GM19099 (cell line): ENCODE measurements around the gene SPA17.

Source experiments
- POLR2A ChIP-seq: IDR thresholded peaks from 3 replicates; pipeline ENCODE4 v1.6.1; 2011; ENCODE audit warnings: low read depth; ENCODE audit not compliant: insufficient read length; ENCODE audit errors: extremely low read depth

SPA17 gene

DNA sequence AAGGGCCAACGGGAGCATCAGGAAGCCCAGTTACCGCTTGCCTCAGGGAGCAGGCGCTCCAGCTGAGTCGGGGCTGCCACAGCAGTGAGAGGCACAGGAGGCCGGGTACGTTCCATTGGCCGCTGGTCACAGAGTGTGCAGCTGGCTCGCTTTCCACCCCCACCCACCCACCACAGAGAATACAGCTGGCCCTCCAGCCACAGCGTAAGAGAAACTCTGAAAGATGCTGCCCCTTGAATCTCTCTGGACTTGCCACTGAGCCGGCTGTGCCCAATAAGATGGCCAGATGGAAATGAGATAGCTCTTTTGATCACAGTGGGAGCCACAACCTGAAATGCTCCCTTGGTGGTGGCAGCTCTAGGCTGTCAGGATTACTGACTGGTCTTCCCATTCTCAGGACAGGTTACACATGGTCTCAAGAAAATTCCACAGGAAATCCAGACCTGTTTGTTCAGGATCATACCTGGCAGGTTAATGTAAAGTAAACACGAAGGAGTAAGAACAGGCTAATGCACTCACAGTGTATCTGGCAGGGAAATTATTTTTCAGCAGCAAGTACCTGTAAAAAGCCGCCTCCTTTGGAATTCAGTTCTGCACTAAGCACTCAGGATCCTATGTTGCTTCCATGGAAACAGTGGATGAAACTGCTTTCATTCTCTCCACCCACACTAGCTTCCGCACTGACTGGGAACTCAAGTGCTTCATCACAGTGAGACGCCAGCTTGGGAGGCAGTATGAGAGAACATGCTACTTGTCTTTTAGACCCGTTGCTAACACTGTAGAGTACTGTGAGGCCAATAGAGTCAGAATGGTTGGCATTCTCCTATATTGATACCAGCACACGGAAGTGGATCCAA lies 16.7 kb upstream of the SPA17 start:
- TF ChIP-seq POLR2A = no peak

DNA sequence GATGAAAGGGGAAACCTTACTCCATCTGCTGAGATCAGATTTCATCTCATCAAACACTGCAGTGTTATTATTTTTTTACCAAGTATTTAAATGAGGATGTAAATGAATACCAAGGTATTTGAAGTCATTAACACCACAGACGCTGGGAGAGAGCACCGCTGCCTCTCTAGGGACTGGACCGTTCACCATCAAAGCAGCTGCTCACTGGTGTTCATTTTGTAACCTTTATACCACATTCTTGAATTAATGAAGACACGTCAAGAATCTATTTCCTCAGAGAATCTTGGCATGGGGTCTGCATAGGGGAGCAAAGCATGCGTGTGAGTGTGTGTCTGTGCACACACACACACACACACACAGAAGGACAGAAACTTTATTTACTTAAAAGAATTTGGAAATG lies 15.8 kb upstream of the SPA17 start:
- TF ChIP-seq POLR2A = no peak

DNA sequence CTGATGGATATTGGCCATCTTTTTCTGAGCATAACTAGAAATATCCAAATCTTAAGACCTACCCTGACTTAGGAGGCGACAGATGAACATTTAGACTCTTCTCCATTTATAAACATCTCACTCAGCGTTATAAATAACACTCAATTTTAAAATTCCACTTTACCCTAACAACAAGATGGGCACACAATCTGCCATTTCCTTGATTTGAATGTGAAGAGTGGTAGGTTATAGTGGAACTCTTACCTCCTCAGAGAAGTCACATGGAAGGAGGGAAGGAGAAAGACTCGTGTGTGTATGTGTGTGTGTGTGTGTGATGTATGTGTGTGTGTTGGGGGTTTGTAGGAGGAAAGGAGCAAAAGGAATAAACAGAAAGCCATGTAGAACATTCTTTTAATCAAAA lies 15.2 kb upstream of the SPA17 start:
- no peak for TF ChIP-seq POLR2A

DNA sequence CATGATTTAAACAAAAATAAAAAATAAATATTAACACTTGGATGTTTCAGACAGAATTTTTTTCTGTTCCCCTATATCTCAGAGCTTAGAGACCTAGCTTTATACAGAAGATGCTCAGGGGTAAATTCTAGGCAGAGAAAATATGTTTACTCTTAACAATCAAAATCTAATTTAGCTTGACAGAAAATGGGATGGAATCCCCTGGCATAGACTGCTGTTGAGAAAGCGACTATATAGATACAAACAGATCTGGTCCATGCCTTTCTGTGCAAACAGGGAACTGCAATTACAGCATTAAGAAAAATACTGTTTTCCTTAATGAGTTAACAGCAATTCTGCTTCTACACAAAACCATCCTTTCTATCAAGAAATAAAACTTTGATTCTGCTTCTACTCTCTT lies 14.7 kb upstream of the SPA17 start:
- no peak for TF ChIP-seq POLR2A

DNA sequence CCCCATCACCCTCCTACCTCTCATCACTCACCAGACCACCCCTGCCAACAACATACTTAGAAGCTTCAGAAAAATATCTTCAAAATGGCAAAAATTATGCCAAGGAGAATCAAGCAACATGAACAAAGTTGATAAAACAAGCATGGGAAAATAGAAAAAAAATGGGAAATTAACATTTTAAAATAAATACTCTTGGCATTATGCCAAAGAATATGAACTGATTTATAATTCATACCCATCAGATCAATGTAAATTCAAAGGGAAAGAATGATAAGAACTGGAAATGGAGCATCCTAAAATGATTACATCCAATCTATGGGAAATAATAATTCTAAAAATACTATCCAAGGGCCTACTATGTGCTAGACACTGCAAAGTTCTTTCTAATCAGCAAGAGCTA lies 12.2 kb upstream of the SPA17 start:
- no peak for TF ChIP-seq POLR2A

DNA sequence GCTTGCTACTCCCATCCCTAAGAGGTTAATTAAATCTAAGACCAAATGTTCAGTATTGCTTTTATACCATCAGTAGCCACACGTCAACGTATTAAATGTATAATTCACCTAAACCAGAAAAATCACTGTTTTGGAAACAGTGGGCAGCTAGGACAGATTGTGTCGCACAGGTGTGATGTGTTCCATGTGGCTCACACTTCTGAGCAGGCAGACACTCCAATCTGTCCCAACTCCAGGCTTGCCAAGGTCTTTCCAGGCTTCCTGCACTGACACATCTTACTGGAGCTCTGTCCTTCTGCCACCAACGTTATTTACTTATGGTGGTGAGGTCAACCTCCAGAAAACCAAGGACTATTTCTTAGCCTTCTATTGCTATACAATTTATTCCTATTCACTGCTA lies 11.6 kb upstream of the SPA17 start:
- TF ChIP-seq POLR2A = no peak

DNA sequence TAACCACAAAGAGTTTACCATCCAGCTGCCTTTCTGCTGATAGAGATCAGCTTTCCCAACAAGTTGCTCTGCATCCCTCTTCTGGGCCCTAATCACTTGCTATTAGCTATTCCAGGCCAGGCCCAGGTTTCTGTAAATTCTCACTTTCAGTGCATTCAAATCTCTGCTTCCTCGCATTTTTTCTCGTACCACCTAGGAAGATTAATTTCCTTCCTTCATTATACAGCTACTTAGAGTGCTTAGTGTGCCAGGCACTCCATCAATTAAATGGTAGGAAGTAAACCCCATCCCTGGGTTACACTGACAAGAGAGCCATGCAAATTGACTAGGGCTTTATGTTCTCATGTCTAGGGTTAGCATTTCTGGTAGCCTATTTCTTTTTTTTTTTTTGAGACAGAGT lies 9.8 kb upstream of the SPA17 start:
- TF ChIP-seq POLR2A = no peak

DNA sequence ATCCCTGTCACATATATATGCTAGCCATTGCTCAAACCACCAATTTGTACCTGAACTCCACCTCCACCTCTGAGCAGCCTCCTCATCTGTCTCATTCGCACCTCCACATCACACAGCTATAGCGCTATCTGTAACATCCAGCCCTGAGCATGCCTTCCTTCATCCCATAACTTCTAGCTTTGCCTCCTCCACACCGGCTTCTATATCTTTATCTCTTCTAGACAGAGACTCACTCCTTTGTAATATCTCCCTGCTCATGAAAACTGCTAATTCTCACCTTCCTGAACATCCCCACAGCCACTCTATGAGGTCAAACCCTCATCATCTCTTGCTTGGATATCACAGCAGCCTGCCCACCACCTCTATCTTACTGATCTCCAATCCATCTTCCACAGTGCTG lies 6.1 kb upstream of the SPA17 start:
- no peak for TF ChIP-seq POLR2A

DNA sequence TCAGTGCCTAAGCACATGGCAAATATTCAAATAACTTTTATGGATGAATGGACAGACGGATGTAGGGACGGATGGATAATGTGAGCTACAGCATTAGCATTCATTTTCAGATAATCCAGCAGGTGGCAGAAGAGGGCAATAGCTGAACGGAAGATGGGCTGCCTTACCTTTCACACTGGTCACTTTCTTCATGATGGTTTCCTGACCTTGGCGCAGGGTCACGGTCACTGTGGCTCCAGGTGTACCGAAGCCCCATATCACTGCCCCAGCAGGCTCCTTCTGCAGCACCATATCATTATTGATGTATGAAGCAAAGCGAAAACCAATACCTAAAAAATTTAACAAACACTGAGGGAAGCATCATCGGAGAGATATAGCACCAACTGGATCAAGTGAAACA lies 4.5 kb upstream of the SPA17 start:
- no peak for TF ChIP-seq POLR2A

DNA sequence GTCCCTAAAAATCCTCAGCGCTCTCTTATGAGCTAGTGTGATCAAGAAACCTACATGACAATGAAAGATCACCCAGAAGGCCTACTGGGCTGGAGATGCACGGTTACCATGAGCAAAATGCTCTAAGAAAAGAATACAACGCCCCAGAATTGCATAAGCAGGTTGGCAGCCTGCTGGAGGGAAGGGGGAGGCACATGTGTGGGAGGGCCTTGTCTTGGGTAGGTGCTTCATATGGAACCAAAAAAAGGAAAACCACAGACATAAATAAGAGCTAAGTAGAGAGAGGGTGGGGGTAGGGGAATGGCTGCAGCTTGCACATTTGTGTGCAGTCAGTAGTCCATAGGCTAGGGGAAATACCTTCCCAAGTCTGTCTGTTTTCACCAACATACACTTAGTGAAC lies 3.0 kb upstream of the SPA17 start:
- no peak for TF ChIP-seq POLR2A

DNA sequence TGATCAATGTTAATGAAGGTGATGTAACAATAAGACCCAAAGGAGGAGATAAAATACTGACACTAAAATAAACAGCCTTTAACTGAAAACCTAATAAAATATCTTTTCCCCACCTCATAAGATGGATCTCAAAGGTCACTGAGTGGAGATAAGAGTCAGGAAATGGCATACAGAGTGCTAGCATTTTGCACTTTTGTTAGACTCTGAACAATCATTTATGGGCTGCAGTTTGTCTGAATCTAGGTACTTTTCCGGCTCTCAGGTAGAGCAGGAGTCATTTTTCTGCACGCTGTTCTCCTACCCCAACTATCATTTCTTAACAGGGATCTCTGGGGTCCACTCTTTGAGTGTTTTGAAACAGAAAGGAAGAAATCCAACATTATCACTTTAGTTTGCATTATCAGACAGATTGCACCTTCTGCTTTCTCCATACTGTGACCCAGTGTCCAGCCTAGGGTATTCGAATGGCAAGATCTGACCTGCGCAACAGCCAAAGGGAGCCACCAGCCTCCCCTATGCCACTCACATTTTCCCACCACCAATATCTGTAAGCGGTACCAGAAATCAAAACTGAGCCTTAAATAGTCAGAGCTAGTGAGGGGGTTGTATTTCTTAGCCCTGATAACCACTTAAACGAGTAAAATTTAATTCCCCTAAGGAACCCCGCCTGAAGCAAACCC lies 1.0 kb upstream of the SPA17 start:
- no peak for TF ChIP-seq POLR2A

DNA sequence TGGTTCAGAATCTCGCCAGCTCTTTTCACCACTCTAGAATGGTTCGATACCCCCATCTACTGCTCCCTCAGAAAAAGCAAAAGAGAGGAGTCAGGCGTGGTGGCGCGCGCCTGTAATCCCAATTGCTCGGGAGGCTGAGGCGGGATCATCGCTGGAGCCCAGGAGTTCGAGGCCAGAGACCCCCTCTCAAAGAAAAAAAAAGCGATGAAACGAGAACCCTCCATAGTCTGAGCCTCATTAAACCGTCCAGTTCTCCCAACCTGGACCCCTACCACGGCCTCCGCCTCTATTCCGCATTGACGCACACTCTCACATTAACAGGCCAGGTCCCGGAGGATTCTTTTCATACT lies 439 bp downstream of the SPA17 start:
- no peak for TF ChIP-seq POLR2A

DNA sequence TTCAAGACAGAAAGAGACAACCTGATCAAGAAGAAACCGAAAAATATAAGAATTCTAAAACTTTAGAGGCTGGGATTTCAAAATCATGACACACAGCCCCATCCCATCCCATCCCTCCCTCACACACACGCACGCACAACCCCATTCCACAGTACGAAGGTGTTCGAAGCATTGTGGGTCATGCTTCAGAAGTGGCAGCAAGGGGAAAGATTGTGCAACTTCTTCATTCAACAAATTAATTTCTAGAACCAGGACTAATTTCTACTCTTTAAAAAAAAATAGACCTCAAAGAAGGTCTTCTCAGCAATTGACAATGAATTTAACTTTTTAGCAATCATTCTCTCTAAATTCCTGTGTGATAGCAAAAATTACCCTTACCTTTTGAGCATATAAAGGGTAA lies 867 bp downstream of the SPA17 start:
- TF ChIP-seq POLR2A = no peak

DNA sequence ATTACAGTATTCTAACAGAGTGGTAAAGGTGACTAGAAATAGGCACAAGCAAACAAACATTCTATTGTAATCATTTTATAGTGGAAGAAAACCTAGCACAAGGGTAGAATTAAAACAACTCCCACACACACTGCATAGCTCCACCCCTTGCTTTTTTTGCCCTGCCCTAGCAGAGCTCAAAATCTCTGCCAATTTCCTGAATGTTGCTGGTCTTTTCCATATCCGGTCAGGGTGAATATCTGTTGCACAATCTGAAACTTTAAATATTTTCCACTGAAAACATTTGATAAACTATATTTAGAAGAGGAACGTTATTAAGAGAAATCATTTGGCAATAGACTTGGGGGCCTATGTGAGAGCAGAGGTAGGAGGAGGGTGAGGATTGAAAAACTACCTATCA lies 2.7 kb downstream of the SPA17 start:
- TF ChIP-seq POLR2A = no peak

DNA sequence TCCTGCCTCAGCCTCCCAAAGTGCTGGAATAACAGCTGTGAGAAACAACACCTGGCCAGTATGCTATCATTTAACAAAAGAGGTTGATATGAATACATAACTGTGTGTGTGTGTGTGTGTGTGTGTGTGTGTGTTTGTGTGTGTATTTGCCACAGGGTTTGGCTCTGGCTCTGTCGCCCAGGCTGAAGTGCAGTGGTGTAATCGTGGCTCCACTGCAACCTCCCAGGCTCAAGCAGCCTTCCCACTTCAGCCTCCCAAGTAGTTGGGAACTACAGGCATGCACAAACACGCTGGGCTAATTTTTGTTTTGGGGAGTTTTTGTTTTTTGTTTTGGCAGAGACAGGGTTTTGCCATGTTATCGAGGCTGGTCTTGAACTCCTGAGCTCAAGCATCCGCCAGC lies 4.7 kb downstream of the SPA17 start:
- no peak for TF ChIP-seq POLR2A

DNA sequence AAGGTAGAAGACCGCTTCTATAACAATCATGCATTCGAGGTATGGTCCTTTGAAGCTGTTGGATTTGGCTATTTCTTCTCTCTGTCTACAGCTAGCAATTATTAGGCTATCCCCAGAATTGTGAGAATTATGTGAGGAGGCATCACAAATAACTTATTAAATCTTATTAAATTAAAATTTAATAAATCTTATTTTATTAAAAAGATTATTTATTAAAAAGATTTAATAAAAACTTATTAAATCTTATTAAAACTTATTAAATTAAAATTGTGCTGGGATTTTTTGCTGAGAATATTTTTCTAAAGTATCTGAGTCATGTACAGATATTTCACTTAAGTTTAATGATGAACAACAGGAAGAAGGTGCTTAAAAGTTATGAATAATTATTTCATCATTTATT lies 7.7 kb downstream of the SPA17 start:
- no peak for TF ChIP-seq POLR2A
